ENCODE results near the gene FAM117A. TPM values are rescaled to one million over a fixed set of nuclear protein-coding genes. Genes with fewer than 3 reads are reported as not detected.
A peak's percentile ranks its signal among the peaks of the same experiment; 100 is the strongest.
"Not testable (repeated sequence)": the region's sequence is repeated elsewhere in the genome, so short reads cannot be mapped to it uniquely, and the experiment has no call there.

Gene FAM117A
- total RNA-seq, 2 experiments from 2014 or later: 30.6 to 34.1 TPM

DNA sequence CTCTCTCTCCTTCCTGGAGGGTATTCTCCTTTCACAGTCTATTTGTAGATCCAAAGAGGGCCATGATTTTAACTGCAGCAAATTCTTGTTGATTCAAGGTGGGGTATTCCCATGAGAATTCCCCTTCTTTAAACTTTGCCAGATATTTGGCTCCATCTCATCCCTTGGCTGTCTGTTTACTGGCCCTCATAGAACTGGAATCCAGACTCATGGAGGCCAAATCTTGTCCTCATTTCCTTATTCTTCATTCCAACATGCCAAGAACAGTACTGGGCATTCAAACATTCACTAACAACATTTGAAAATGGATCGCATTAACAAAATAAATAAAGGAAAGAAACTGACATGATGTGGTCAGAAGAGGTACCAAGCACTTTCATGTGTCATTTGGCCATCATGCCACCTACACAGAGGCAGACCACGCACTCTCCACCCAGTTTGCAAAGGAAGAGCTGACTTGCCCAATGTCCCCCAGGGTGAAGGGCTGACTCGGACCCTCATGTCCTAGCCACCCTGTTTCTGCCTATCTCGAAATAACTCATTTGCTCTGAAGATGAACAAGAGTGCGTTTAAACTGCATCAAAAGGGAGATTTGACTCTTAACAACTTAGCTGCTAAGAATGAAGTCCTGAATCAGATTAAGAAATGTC is 33.0 kb downstream of the FAM117A start:
- ChIA-PET CTCF (interaction anchor here (0.9 to 2.2 kb wide), 7 partner anchors 9 to 266 kb away, joined by 3 to 7 read pairs (median 4); no protein-coding TSS in a partner anchor), POLR2A (no interaction called here)
- Mint-ChIP-seq H3K9me3 (no peaks in the 10 kb centered on the region), H3K27ac (no peak overlapping the region), H3K4me3 (no peak overlapping the region), H3K27me3 (no peaks in the 10 kb centered on the region), H3K36me3 (ENCODE audit: low read depth) (peaks cover 54% of the 10 kb centered on the region), H3K4me1 (peaks cover 39% of the 10 kb centered on the region)
- DNase-seq: no peak

DNA sequence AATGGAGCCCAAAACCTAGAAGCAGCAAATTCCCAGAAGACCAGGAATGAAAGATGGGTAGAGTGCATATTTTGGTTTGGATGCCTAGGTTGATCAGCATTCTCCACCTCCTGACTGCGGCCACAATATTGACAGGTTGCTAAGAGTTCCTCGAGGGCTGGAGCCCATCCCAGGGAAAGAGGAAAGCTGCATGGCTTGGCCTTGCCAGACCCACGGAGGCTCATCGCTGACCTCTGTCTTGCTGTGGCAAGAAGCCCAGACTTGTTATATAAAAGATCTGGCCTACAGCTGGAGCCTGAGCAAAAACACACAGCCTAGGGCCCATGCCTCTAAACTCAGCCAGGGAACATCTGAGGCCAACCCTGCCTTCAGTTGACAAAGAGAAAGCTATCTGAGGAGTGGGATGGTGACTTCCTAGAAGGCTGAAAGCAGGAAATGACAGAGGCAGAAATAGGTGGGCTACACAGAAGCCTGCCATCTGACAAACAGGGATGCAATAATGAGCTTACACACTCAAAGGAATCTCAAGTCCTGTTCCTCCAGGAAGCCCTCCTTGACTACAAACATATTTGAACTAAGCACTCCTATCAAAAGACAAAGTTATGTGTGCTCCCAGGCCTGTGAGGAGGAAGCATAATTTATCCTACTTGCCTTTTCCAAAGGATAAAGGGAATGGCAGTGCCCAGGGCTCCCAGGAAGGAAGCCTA is 33.7 kb downstream of the FAM117A start:
- H3K27me3 Mint-ChIP-seq: no peaks in the 10 kb centered on the region
- DNase-seq: no peak
- H3K4me1 Mint-ChIP-seq: peaks cover 42% of the 10 kb centered on the region
- ChIA-PET POLR2A (no interaction called here), CTCF (interaction anchor here (0.6 to 2.2 kb wide), 11 partner anchors 9 to 266 kb away, joined by 3 to 7 read pairs (median 4); partner anchors contain the start of gene SLC35B1)
- H3K27ac Mint-ChIP-seq: peak overlapping the region; percentile 68
- no peaks in the 10 kb centered on the region for H3K9me3 Mint-ChIP-seq
- peaks cover 61% of the 10 kb centered on the region for H3K36me3 Mint-ChIP-seq (ENCODE audit: low read depth)
- no peak overlapping the region for H3K4me3 Mint-ChIP-seq

DNA sequence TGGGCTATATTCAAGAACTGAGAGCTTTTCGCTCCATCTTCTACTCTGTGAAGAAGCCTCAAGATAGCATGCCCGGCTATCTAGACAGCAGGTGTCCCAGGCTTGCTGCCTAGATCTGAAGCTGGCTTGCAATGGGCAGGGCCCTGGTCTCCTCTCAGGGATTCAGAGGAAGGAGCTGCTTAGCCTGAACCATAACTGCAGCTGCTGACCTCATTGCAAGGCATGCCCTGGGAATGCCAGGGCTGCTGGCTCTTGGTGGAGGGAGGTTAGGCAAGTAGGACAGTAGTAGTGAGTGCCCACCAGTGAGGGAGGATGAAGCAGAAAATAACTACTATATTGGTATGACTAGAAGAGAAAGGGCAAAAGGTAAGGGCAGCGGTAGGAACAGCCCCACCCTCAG is 34.9 kb downstream of the FAM117A start:
- peak overlapping the region; percentile 65 for H3K27ac Mint-ChIP-seq
- H3K4me1 Mint-ChIP-seq: peaks cover 44% of the 10 kb centered on the region
- H3K36me3 Mint-ChIP-seq (ENCODE audit: low read depth): peaks cover 64% of the 10 kb centered on the region
- CTCF ChIA-PET: interaction anchor here (1.3 to 1.7 kb wide), 6 partner anchors 10 to 31 kb away, joined by 3 to 8 read pairs (median 4); partner anchors contain the start of gene SLC35B1
- no peak for DNase-seq
- POLR2A ChIA-PET: interaction anchor here (0.6 kb wide), 1 partner anchor 9 kb away, joined by 7 read pairs; no protein-coding TSS in a partner anchor
- H3K27me3 Mint-ChIP-seq: no peaks in the 10 kb centered on the region
- no peaks in the 10 kb centered on the region for H3K9me3 Mint-ChIP-seq
- H3K4me3 Mint-ChIP-seq: no peak overlapping the region

DNA sequence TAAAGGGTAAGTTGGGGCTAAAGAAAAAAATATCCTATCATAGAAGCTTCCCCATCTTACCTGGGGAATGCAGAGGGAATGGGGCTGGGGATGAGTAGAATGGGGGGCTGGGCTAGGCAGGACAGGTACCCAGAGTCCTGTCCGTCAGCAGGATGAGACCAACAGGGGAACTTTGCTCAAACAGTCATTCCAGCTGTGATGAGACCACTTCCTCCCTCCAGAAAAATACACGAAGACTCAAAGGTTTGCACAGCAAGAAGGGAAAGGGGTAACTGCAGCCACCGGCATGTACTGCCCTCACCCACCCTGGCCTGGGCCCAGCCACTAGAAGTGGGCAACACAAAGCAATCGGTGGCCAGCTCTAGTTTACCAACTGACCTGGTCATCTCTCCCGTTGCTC is 35.5 kb downstream of the FAM117A start:
- peaks cover 45% of the 10 kb centered on the region for H3K4me1 Mint-ChIP-seq
- CTCF ChIA-PET: interaction anchor here (0.6 to 1.7 kb wide), 7 partner anchors 9 to 21 kb away, joined by 3 to 8 read pairs (median 5); partner anchors contain the start of gene SLC35B1
- no peak for DNase-seq
- POLR2A ChIA-PET: interaction anchor here (0.6 kb wide), 1 partner anchor 8 kb away, joined by 7 read pairs; no protein-coding TSS in a partner anchor
- H3K36me3 Mint-ChIP-seq (ENCODE audit: low read depth): peaks cover 66% of the 10 kb centered on the region
- H3K27ac Mint-ChIP-seq: no peak overlapping the region
- no peak overlapping the region for H3K4me3 Mint-ChIP-seq
- H3K9me3 Mint-ChIP-seq: no peaks in the 10 kb centered on the region
- H3K27me3 Mint-ChIP-seq: no peaks in the 10 kb centered on the region

DNA sequence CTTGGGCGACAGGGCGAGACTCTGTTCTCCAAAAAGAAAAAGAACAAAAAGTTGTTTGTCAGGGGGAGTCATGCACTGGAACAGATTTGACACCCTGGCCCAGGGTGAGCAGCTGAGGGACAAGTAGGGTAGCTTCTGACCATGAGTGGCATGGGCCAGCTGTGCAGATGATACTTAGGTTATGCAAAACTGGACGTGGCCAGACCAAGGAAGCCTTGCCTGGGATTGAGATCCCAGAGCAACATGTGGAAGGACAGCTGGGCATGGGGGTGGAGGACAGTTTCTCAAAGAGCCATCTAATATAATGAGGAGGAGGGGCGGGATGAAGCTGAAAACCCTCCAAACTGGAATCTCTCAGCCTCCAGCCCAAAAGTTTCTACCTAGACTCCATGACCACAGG is 36.6 kb downstream of the FAM117A start:
- peaks cover 61% of the 10 kb centered on the region for H3K36me3 Mint-ChIP-seq (ENCODE audit: low read depth)
- DNase-seq: no peak
- no peaks in the 10 kb centered on the region for H3K27me3 Mint-ChIP-seq
- ChIA-PET CTCF (interaction anchor here (0.7 to 1.7 kb wide), 4 partner anchors 9 to 20 kb away, joined by 3 to 5 read pairs (median 4); partner anchors contain the start of gene SLC35B1), POLR2A (no interaction called here)
- no peak overlapping the region for H3K4me3 Mint-ChIP-seq
- no peaks in the 10 kb centered on the region for H3K9me3 Mint-ChIP-seq
- H3K27ac Mint-ChIP-seq: no peak overlapping the region
- peaks cover 39% of the 10 kb centered on the region for H3K4me1 Mint-ChIP-seq

DNA sequence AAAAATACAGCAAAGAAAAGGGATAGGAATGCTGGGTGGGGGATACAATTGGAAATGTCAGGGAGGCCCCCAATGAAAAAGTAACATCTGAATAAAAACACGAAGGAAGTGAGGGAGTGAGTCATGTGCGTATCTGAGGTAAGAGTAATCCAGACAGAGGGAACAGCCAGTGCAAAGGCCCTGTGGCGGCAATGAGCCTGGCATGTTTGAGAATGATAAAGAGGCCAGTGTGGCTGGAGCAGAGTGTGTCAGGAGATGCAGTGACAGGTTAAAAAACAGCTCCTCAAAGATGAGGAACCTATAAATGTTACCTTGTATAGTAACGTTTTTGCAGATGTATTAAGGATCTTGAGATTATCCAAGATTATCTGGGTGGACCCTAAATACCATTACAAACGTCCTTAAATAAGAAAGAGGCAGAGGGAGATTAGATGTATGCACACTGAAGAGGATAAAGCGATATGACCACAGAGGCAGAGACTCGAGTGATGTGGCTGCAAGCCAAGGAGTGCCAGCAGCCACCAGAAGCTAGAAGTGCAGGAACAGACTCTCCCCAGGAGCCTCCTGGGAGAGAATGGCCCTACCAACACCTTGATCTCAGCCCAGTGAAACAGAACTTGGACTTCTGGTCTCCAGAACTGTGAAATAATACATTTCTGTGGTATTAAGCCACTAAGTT is 38.3 kb downstream of the FAM117A start:
- Mint-ChIP-seq H3K36me3 (ENCODE audit: low read depth) (peaks cover 53% of the 10 kb centered on the region), H3K4me1 (peaks cover 31% of the 10 kb centered on the region), H3K27ac (peak overlapping the region; percentile 17), H3K4me3 (no peak overlapping the region), H3K27me3 (no peaks in the 10 kb centered on the region), H3K9me3 (no peaks in the 10 kb centered on the region)
- DNase-seq: no peak
- CTCF ChIA-PET: interaction anchor here (1.0 kb wide), 1 partner anchor 59 kb away, joined by 3 read pairs; no protein-coding TSS in a partner anchor
- POLR2A ChIA-PET: no interaction called here

DNA sequence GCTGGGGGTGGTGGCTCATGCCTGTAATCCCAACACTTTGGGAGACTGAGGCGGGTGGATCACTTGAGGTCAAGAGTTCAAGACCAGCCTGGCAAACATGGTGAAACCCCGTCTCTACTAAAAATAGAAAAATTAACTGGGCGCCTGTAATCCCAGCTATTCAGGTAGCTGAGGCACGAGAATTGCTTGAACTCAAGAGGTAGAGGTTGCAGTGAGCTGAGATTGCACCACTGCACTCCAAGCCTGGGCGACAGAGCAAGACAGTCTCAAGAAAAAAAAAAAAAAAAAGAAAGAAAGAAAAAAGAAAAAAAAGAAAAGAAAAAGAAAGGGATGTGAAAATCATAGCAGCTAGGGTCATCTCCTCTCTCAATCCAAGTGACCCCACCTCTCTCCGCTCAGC is 39.4 kb downstream of the FAM117A start:
- POLR2A ChIA-PET, DNase-seq, H3K27me3 Mint-ChIP-seq, H3K9me3 Mint-ChIP-seq, H3K27ac Mint-ChIP-seq, H3K4me3 Mint-ChIP-seq: not testable (repeated sequence)
- CTCF ChIA-PET: interaction anchor here (0.6 kb wide), 1 partner anchor 169 kb away, joined by 3 read pairs; no protein-coding TSS in a partner anchor
- Mint-ChIP-seq H3K36me3 (ENCODE audit: low read depth) (peaks cover 59% of the 10 kb centered on the region), H3K4me1 (peaks cover 24% of the 10 kb centered on the region)

DNA sequence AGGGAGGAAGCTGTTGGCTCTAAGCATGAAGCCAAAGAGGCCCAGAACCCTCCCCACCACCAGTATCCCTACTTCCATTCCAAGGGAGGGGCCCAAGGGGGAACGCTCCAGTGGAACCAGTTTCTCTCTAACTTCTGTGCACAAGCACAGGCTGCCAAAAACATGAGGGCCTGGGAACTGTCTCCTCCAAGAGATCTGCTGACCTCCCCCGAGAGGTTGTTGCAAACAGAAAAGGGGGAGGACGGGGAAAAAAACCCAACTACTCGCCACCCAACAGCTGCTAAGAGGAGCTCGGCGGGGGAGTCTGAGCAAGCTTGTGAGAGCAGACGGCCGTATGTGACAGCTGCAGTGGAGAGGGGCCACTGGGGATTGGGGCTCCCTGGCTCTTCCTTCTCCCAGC is 40.5 kb downstream of the FAM117A start:
- no peaks in the 10 kb centered on the region for H3K27me3 Mint-ChIP-seq
- H3K36me3 Mint-ChIP-seq (ENCODE audit: low read depth): peaks cover 59% of the 10 kb centered on the region
- H3K9me3 Mint-ChIP-seq: no peaks in the 10 kb centered on the region
- ChIA-PET POLR2A (no interaction called here), CTCF (interaction anchor here (1.5 kb wide), 1 partner anchor 16 kb away, joined by 8 read pairs; the partner anchor contains the start of gene SLC35B1)
- DNase-seq: no peak
- H3K4me3 Mint-ChIP-seq: no peak overlapping the region
- H3K4me1 Mint-ChIP-seq: peaks cover 16% of the 10 kb centered on the region
- no peak overlapping the region for H3K27ac Mint-ChIP-seq

DNA sequence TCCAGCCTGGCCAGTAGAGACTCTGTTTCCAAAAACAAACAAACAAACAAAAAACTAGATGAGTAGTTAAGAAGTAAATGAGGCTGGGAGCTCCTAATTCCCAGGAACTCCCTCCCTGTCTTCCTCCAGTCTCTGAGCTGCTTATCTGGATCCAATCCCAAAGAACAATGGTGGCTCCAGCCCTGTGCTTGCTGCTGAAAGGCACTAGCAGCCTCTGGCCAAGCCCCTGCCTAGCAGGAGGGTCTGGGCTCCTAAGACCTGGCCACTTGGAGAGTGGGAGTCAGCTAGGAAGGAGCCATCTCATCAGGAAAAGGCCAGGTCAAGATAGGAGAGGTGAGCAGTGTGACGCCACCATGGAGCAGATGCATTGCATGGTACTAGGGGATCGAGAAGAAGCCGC is 41.9 kb downstream of the FAM117A start:
- Mint-ChIP-seq H3K4me1 (peaks cover 21% of the 10 kb centered on the region), H3K27ac (peak overlapping the region; percentile 41), H3K9me3 (no peaks in the 10 kb centered on the region), H3K36me3 (ENCODE audit: low read depth) (peaks cover 61% of the 10 kb centered on the region), H3K27me3 (no peaks in the 10 kb centered on the region), H3K4me3 (no peak overlapping the region)
- no peak for DNase-seq
- ChIA-PET POLR2A (no interaction called here), CTCF (interaction anchor here (0.6 to 6.2 kb wide), 8 partner anchors 10 to 152 kb away, joined by 3 to 31 read pairs (median 4); partner anchors contain the start of gene SLC35B1)

DNA sequence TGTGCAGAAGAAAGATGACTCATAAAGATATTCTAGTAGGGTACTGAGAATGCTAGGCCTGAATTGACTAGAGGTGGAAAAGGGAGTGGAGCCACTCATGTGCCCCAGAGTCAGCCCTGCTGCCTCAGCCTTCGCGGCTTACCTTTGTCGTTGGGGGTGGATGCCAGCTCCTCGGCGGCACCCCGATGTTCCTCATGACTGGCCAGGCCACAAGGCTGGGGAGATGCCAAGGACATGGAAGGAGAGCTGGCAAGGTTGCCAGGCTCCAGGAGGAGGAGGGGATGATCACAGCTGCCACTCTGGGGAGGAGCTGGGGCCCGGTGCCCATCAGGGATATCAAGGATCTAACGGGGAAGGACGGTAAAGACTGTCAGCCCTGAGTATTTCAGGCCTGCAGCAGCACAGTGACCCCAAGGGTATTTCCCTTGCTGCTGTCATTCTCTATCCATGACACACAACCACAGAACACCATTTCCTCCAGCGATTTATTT is 46.5 kb downstream of the FAM117A start:
- Mint-ChIP-seq H3K4me3 (no peak overlapping the region), H3K27ac (peak overlapping the region; percentile 71), H3K4me1 (peaks cover 35% of the 10 kb centered on the region), H3K9me3 (no peaks in the 10 kb centered on the region), H3K27me3 (no peaks in the 10 kb centered on the region), H3K36me3 (ENCODE audit: low read depth) (peaks cover 63% of the 10 kb centered on the region)
- ChIA-PET POLR2A (interaction anchor here (0.6 kb wide), 1 partner anchor 46 kb away, joined by 3 read pairs; no protein-coding TSS in a partner anchor), CTCF (interaction anchor here (0.6 to 6.2 kb wide), 6 partner anchors 9 to 1887 kb away, joined by 3 to 31 read pairs (median 4); partner anchors contain the start of genes NXPH3 and SLC35B1)
- DNase-seq: no peak

DNA sequence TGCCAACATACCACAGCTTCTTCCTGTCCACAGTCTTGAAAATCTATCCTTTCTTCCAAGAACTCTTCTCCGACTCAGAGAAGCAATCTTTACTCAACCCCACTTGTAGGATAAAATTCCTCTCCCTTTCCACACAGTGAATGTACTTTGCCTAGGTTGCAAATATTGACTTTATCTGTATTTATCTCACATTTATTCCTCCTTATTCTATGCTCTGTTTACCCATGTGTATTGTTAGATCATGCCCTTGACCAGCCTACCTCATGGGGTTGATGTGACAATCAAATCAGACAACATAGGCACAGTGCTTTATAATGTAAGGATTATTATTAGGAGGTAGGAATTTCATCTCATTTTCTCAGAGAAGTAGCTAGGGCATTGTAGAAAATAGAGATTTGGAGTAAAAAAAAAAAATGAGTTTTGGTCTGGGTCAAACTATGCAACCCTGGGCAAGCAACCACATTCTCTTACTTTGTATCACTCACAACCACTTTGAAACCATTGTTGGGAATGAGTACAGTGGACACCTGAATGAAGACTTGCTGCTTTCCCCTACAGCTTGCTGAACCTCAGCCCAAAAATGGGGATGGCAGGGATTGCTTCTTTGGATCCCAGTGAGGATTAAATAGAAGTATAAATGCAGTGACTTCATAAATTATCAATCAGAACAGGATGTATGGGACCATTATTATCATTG is 47.1 kb downstream of the FAM117A start:
- DNase-seq: no peak
- Mint-ChIP-seq H3K4me3 (no peak overlapping the region), H3K27ac (no peak overlapping the region), H3K4me1 (peaks cover 35% of the 10 kb centered on the region), H3K36me3 (ENCODE audit: low read depth) (peaks cover 67% of the 10 kb centered on the region), H3K9me3 (no peaks in the 10 kb centered on the region), H3K27me3 (no peaks in the 10 kb centered on the region)
- ChIA-PET POLR2A (no interaction called here), CTCF (interaction anchor here (0.6 to 6.2 kb wide), 10 partner anchors 8 to 1887 kb away, joined by 3 to 31 read pairs (median 4); partner anchors contain the start of genes NXPH3 and SLC35B1)
